H9 (cell line): Measurements from ENCODE around the gene SNAI3. TPM values are rescaled to one million over a fixed set of nuclear protein-coding genes. Genes with fewer than 3 reads are reported as not detected.

Experiments
- DNase-seq: peaks from one replicate; pipeline ENCODE4 v3.0.0-alpha.2; 2017
- H2AFZ ChIP-seq: one replicate; pipeline ENCODE4 v1.6.1; 2013; ENCODE audit warnings: mild to moderate bottlenecking, low read length, control low read depth, moderate library complexity
- H2AK5ac ChIP-seq: 2 replicates; pipeline ENCODE4 v1.6.1; 2013; ENCODE audit warnings: low read length, control low read depth, mixed read lengths; ENCODE audit not compliant: insufficient read length
- H2BK120ac ChIP-seq: one replicate; pipeline ENCODE4 v1.6.1; 2013; ENCODE audit warnings: low read depth, mild to moderate bottlenecking, low read length, control low read depth, inconsistent platforms; ENCODE audit not compliant: poor library complexity, severe bottlenecking
- H2BK12ac ChIP-seq: 2 replicates; pipeline ENCODE4 v1.6.1; 2013; ENCODE audit warnings: low read length, control low read depth, mixed read lengths, low read depth; ENCODE audit not compliant: insufficient read length
- H2BK15ac ChIP-seq: 2 replicates; pipeline ENCODE4 v1.6.1; 2013; ENCODE audit warnings: low read depth, low read length, control low read depth
- H2BK20ac ChIP-seq: one replicate; pipeline ENCODE4 v1.6.1; 2013; ENCODE audit warnings: low read depth, mild to moderate bottlenecking, low read length, control low read depth, inconsistent platforms; ENCODE audit not compliant: poor library complexity, severe bottlenecking
- H2BK5ac ChIP-seq: 2 replicates; pipeline ENCODE4 v1.6.1; 2013; ENCODE audit warnings: low read length, control low read depth, mixed read lengths; ENCODE audit not compliant: insufficient read length
- H3K14ac ChIP-seq: 2 replicates; pipeline ENCODE4 v1.6.1; 2013; ENCODE audit warnings: low read length, control low read depth; ENCODE audit not compliant: insufficient read depth
- H3K18ac ChIP-seq: 2 replicates; pipeline ENCODE4 v1.6.1; 2013; ENCODE audit warnings: low read depth, mild to moderate bottlenecking, mixed read lengths, low read length, control low read depth; ENCODE audit not compliant: insufficient read length
- H3K23ac ChIP-seq: 2 replicates; pipeline ENCODE4 v1.6.1; 2013; ENCODE audit warnings: low read length, control low read depth, mixed read lengths, low read depth; ENCODE audit not compliant: insufficient read length
- H3K23me2 ChIP-seq: 2 replicates; pipeline ENCODE4 v1.6.1; 2013; ENCODE audit warnings: low read depth, mild to moderate bottlenecking, mixed read lengths, low read length, control low read depth; ENCODE audit not compliant: insufficient read length, poor library complexity, severe bottlenecking
- H3K27ac ChIP-seq: 2 replicates; pipeline ENCODE4 v1.5.1; 2013; ENCODE audit warnings: low read length, control low read depth, mixed read lengths, low read depth; ENCODE audit not compliant: insufficient read length
- H3K27me3 ChIP-seq: 2 replicates; pipeline ENCODE4 v1.6.1; 2013; ENCODE audit warnings: low read length, control low read depth, inconsistent platforms; ENCODE audit not compliant: insufficient read depth
- H3K4ac ChIP-seq: 2 replicates; pipeline ENCODE4 v1.6.1; 2013; ENCODE audit warnings: low read depth, mild to moderate bottlenecking, control low read depth, inconsistent platforms, low read length, moderate library complexity
- H3K4me1 ChIP-seq: 2 replicates; pipeline ENCODE4 v1.6.1; 2013; ENCODE audit warnings: low read length, control low read depth, inconsistent platforms; ENCODE audit not compliant: insufficient read depth
- H3K4me2 ChIP-seq: 2 replicates; pipeline ENCODE4 v1.6.1; 2013; ENCODE audit warnings: low read length, control low read depth, mixed read lengths; ENCODE audit not compliant: insufficient read length, insufficient read depth
- H3K56ac ChIP-seq: 2 replicates; pipeline ENCODE4 v1.6.1; 2013; ENCODE audit warnings: low read depth, mild to moderate bottlenecking, mixed read lengths, low read length, control low read depth; ENCODE audit not compliant: insufficient read length
- H3K79me1 ChIP-seq: 2 replicates; pipeline ENCODE4 v1.6.1; 2013; ENCODE audit warnings: low read depth, mild to moderate bottlenecking, moderate library complexity, low read length, control low read depth, inconsistent platforms; ENCODE audit not compliant: insufficient read depth, poor library complexity, severe bottlenecking
- H3K79me2 ChIP-seq: 2 replicates; pipeline ENCODE4 v1.6.1; 2013; ENCODE audit warnings: low read length, control low read depth, inconsistent platforms; ENCODE audit not compliant: insufficient read depth
- H3K9ac ChIP-seq: 2 replicates; pipeline ENCODE4 v1.6.1; 2013; ENCODE audit warnings: low read length, control low read depth, mixed read lengths; ENCODE audit not compliant: insufficient read length; ENCODE audit errors: extremely low read depth
- H3K9me3 ChIP-seq: one replicate; pipeline ENCODE4 v1.6.1; 2013; ENCODE audit warnings: low read depth, low read length, inconsistent platforms; ENCODE audit not compliant: control insufficient read depth
- H3T11ph ChIP-seq: one replicate; pipeline ENCODE4 v1.6.1; 2013; ENCODE audit warnings: mild to moderate bottlenecking, low read length, control low read depth, inconsistent platforms
- H4K20me1 ChIP-seq: one replicate; pipeline ENCODE4 v1.6.1; 2013; ENCODE audit not compliant: control insufficient read depth, insufficient read length, insufficient read depth
- H4K5ac ChIP-seq: 2 replicates; pipeline ENCODE4 v1.6.1; 2013; ENCODE audit warnings: low read depth, mild to moderate bottlenecking, mixed read lengths, low read length, control low read depth; ENCODE audit not compliant: insufficient read length
- H4K8ac ChIP-seq: replicated peaks from 2 replicates; pipeline ENCODE4 v1.6.1; 2013; ENCODE audit warnings: low read length, control low read depth, mixed read lengths, low read depth; ENCODE audit not compliant: insufficient read length
- H4K91ac ChIP-seq: 2 replicates; pipeline ENCODE4 v1.6.1; 2013; ENCODE audit warnings: low read depth, mild to moderate bottlenecking, moderate library complexity, mixed read lengths, low read length, control low read depth; ENCODE audit not compliant: insufficient read length
- H3K27ac Mint-ChIP-seq, 3 experiments: 2 replicates in 2 of 3; 3 replicates in 1 of 3; pipeline ENCODE4 v1.8.0; 2020 to 2021; ENCODE audit warnings: mixed read lengths in 3 of 3, mild to moderate bottlenecking in 1 of 3, moderate library complexity in 1 of 3
- H3K27me3 Mint-ChIP-seq: 2 replicates; pipeline ENCODE4 v1.8.0; 2021; ENCODE audit warnings: low read depth, mild to moderate bottlenecking, moderate library complexity, mixed read lengths
- H3K36me3 Mint-ChIP-seq, 3 experiments: 2 replicates in 2 of 3; 3 replicates in 1 of 3; pipeline ENCODE4 v1.8.0; 2020 to 2021; ENCODE audit warnings: low read depth in 3 of 3, mixed read lengths in 3 of 3; ENCODE audit not compliant: insufficient read depth in 1 of 3
- H3K4me1 Mint-ChIP-seq, 2 experiments: 2 replicates each; pipeline ENCODE4 v1.8.0; 2020; ENCODE audit warnings: mixed read lengths in 2 of 2
- H3K4me3 Mint-ChIP-seq, 2 experiments: 2 replicates in 1 of 2; 3 replicates in 1 of 2; pipeline ENCODE4 v1.8.0; 2020 to 2021; ENCODE audit warnings: mild to moderate bottlenecking in 2 of 2, mixed read lengths in 2 of 2, moderate library complexity in 1 of 2
- H3K9me3 Mint-ChIP-seq, 2 experiments: 2 replicates in 1 of 2; 3 replicates in 1 of 2; pipeline ENCODE4 v1.8.0; 2020; ENCODE audit warnings: mild to moderate bottlenecking in 2 of 2, mixed read lengths in 2 of 2, moderate library complexity in 1 of 2
- CTCF ChIP-seq: fragments of 200-600 bp; sonication (generic); conservative IDR thresholded peaks from 3 replicates; pipeline ENCODE4 v1.8.0; 2021; ENCODE audit warnings: antibody characterized with exemption, mild to moderate bottlenecking
- WGBS: extraction: QIAGEN DNeasy Blood & Tissue Kit; methylation state at CpG from one replicate; pipeline ENCODE4 v1.1.7; 2013; ENCODE audit warnings: missing lambda C conversion rate, low lambda C conversion rate, mixed read lengths; ENCODE audit not compliant: insufficient read length; ENCODE audit errors: extremely low coverage; 5-methylcytosine and 5-hydroxymethylcytosine counted together
- total RNA-seq: library from RNA; stranded (reverse); gene quantifications from 2 replicates; pipeline ENCODE4 v1.2.1, GENCODE V29; 2021

Gene SNAI3
- total RNA-seq, 1 experiment from 2014 or later = 3.2 TPM

DNA sequence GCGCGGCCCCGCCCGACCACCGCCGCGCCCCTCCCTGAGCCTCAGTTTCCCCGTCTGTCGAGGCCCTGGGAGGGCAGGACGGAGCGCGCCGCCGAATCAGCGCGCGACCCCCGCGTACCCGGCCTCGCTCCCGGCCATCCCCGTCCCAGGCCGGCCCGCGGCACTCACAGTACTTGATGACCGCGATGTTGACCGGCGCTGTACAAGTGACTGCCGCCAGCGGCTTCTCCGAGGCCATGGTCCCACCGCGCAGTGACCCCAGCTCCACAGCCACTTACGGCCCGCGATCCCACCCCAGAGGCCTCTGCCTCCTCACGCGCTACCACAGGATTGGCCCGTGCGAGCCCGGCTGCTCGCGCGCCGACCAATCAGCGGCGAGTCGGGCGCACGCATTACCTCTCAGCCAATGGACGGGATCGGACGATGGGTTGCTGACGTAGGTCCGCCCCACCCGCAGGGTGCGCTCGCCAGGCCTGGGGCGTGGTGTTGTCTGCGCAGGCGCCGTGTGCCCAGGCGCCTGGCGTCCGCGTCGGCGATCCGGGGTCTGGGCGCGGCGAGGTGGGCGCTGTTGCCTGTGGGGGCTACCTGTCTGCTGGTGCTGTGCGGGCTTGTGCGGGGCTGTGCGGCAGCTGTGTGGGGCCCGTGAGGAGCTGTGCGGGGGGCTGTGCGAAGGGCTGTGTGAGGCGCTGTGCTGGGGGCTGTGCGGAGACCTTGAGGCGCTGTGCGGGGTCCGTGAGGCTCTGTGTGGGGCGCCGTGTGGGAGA is 23.3 kb downstream of the SNAI3 start, which contains the start of gene MVD:
Gene MVD, minus strand, starts transcription at position 249 of the 764 bp plus-strand sequence. Its CDS starts 11 bp downstream, at position 238.
- Histone ChIP-seq H3K79me2 (peaks cover 22% of the 10 kb centered on the region; the same call in 1 of the 2 replicates), H2AK5ac (no peak within 1 kb of the TSS), H4K5ac (no peak within 1 kb of the TSS), H3K14ac (peak within 1 kb of the TSS; percentile 55; the same call in 1 of the 2 replicates), H3K4me2 (peak within 1 kb of the TSS; percentile 77), H3K4me1 (peaks cover 3% of the 10 kb centered on the region; the same call in 1 of the 2 replicates), H3K79me1 (peaks cover 3% of the 10 kb centered on the region), H3K4ac (no peak within 1 kb of the TSS), H4K20me1 (no peaks in the 10 kb centered on the region), H2BK15ac (no peak within 1 kb of the TSS; the same call in 1 of the 2 replicates), H2AFZ (no peak within 1 kb of the TSS), H4K8ac (no peak within 1 kb of the TSS), H2BK12ac (no peak within 1 kb of the TSS), H3K27ac (no peak within 1 kb of the TSS), H3K56ac (no peak within 1 kb of the TSS), H3K9ac (peak within 1 kb of the TSS; percentile 63), H3K27me3 (no peaks in the 10 kb centered on the region), H2BK120ac (no peak within 1 kb of the TSS), H2BK5ac (no peak within 1 kb of the TSS), H3K23ac (no peak within 1 kb of the TSS), H2BK20ac (no peak within 1 kb of the TSS), H3K18ac (peak within 1 kb of the TSS; percentile 56), H3K9me3 (no peaks in the 10 kb centered on the region), H4K91ac (no peak within 1 kb of the TSS), H3T11ph (no peak within 1 kb of the TSS), H3K23me2 (peaks cover 11% of the 10 kb centered on the region)
- TF ChIP-seq CTCF = no peak
- DNase-seq = peak; percentile 99
- no peaks in the 10 kb centered on the region; the same call in 1 of the 2 replicates for H3K27me3 Mint-ChIP-seq
- peak within 1 kb of the TSS; percentile 91 to 97 for H3K4me3 Mint-ChIP-seq
- WGBS = no CpG with 5 or more reads among the region's 88 CpGs
- H3K9me3 Mint-ChIP-seq = no peaks in the 10 kb centered on the region
- peak within 1 kb of the TSS; percentile 87 to 98 (median 94) for H3K27ac Mint-ChIP-seq
- H3K36me3 Mint-ChIP-seq = peaks cover 8 to 18% (median 17%) of the 10 kb centered on the region in 3 experiments; a peak in 6 of 7 replicates
- H3K4me1 Mint-ChIP-seq = peaks cover 15 to 24% of the 10 kb centered on the region in 2 experiments
